RWPE1 (cell line): Measurements from ENCODE around the gene ACBD4.

Experiments
- CTCF ChIA-PET: fragments of 350-600 bp; sonication (Branson Sonifier 250); formaldehyde crosslinking; extraction: SDS; loops from one replicate; lab custom pipeline; 2021; lab: Yijun Ruan, JAX
- POLR2A ChIA-PET: fragments of 400-600 bp; formaldehyde crosslinking; extraction: SDS; loops from one replicate; lab custom pipeline; 2020; ENCODE audit warnings: antibody characterized with exemption; ENCODE audit not compliant: low non-redundant PET; lab: Yijun Ruan, JAX
- DNase-seq: peaks from one replicate; pipeline ENCODE4 v3.0.0; 2012; ENCODE audit warnings: low spot score
- H3K27ac ChIP-seq: fragments of 450-650 bp; 2 replicates; pipeline ENCODE4 v1.5.1; 2017
- TF ChIP-seq, protein P1 (sequence below): fragments of 450-650 bp; conservative IDR thresholded peaks from 2 replicates; pipeline ENCODE4 v1.5.1; 2017; ENCODE audit warnings: low read depth, mild to moderate bottlenecking

Gene ACBD4

DNA sequence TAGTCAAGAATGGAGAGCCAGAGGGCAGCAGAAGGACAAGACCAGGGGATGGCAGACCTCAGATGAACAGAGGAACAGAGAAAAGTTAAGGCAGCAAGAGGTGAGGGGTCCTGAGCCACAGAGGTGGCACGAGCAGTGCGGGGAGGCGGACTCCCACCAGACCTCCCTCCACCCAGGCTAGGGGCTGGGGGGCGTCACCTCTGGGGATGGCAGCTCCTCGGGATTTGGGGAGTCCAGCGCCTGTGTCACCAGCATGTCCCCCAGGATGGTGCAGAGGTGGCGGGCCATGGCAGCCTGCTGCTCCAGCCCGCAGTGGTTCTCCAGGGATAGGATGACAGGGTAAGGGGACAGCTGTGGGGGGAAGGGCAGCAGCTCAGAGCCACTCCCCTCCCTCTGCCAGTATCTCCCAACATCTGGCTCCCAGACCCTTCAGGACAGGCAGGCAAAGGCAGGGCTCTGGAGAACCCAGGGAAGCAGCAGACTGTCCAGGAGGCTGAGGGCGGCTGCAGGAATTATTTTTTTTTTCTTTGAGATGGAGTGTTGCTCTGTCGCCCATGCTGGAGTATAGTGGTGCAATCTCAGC lies 19.0 kb upstream of the ACBD4 start:
- ChIA-PET CTCF (interaction anchor here (1.7 kb wide), 1 partner anchor 17 kb away, joined by 7 read pairs; no protein-coding TSS in a partner anchor), POLR2A (no interaction called here)
- TF ChIP-seq, protein P1, sequence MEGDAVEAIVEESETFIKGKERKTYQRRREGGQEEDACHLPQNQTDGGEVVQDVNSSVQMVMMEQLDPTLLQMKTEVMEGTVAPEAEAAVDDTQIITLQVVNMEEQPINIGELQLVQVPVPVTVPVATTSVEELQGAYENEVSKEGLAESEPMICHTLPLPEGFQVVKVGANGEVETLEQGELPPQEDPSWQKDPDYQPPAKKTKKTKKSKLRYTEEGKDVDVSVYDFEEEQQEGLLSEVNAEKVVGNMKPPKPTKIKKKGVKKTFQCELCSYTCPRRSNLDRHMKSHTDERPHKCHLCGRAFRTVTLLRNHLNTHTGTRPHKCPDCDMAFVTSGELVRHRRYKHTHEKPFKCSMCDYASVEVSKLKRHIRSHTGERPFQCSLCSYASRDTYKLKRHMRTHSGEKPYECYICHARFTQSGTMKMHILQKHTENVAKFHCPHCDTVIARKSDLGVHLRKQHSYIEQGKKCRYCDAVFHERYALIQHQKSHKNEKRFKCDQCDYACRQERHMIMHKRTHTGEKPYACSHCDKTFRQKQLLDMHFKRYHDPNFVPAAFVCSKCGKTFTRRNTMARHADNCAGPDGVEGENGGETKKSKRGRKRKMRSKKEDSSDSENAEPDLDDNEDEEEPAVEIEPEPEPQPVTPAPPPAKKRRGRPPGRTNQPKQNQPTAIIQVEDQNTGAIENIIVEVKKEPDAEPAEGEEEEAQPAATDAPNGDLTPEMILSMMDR, result no peak
- H3K27ac ChIP-seq, result peak overlapping the region; percentile 100
- DNase-seq, result no peak

DNA sequence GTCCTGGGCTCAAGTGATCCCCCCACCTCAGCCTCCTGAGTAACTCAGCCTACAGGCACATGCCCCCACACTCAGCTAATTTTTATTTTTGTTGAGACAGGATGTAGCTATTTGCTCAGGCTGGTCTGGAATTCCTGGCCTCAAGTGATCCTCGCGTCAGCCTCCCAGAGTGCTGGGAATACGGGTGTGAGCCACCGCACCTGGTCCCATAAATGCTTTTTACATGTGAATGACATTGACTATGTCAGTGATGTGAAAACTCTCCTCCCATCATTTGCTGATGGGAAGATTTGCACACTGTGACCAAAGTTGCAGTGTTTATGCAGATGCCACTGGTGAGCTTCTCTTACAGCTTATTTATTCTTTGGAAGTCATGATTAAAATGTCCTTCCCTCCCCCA lies 18.2 kb upstream of the ACBD4 start:
- peak overlapping the region; percentile 100 for H3K27ac ChIP-seq
- ChIA-PET POLR2A (no interaction called here), CTCF (interaction anchor here (1.7 kb wide), 1 partner anchor 18 kb away, joined by 7 read pairs; no protein-coding TSS in a partner anchor)
- DNase-seq, result no peak
- TF ChIP-seq, protein P1, result no peak

DNA sequence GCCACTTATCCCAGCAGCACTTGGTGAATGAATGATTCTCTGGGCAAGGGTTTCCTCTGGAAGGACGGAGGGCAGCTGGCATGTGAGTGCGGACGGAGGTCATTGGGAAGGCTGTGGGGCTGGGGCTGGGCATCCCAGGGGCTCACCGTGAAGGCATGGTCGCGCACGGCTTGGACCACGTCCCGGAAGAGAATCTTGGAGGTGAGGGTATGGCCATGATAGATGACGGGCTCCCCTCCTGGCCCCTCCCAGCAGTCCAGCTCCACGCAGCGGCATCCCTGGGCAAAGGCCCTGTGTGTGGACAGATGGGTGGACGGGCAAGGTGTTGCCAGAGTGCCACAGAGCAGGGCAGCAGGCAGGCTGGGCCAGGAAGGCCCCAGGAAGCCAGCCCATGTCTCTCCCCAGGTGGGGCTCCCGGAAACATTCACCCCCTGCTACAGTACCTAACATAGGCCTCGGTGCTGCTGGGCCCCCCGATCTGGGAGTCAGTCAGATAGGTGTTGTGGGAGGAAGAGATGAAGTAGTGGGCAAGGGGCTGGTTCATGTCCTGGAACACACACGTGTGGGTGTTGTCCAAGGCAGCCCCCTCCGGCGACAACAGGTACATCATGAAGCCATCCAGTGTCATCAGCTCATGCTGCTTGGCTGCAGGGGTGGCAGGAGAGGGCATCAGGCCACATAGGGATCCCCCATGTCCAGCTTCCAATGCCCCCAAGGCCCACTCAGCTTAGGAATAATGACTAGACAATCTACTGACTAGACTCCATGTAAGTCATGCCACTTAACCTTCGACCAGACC lies 17.4 kb upstream of the ACBD4 start:
- POLR2A ChIA-PET, result no interaction called here
- CTCF ChIA-PET, result interaction anchor here (0.6 to 1.7 kb wide), 5 partner anchors 9 to 96 kb away, joined by 3 to 7 read pairs (median 4); no protein-coding TSS in a partner anchor
- DNase-seq, result no peak

DNA sequence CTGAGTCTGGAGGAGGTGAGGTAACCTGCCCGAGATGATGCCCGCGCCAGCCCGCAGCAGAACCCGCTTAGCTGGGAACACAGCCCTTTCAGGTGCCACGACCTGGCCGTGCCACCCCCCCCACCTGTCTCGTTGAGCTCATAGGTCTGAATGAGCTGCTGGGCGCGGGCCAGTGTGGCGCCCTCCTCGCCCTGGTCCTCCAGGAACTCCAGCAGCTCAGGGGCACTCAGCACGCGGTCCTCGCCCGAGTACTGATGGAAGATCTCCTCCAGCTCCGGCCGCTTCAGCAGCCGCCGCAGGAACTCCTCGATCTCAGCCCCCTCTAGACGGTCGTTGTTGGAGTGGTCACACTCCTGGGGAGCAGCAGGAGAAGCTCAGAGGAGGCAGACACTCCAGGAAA lies 16.8 kb upstream of the ACBD4 start:
- TF ChIP-seq, protein P1, result no peak
- peak overlapping the region; percentile 100 for H3K27ac ChIP-seq
- no peak for DNase-seq
- CTCF ChIA-PET, result interaction anchor here (0.6 to 1.6 kb wide), 5 partner anchors 9 to 96 kb away, joined by 3 to 5 read pairs (median 3); partner anchors contain the start of gene ACBD4
- POLR2A ChIA-PET, result no interaction called here

More for the DNA sequence above, 17.4 kb upstream of the ACBD4 start:
- TF ChIP-seq, protein P1, result no peak
- peak overlapping the region; percentile 100 for H3K27ac ChIP-seq

DNA sequence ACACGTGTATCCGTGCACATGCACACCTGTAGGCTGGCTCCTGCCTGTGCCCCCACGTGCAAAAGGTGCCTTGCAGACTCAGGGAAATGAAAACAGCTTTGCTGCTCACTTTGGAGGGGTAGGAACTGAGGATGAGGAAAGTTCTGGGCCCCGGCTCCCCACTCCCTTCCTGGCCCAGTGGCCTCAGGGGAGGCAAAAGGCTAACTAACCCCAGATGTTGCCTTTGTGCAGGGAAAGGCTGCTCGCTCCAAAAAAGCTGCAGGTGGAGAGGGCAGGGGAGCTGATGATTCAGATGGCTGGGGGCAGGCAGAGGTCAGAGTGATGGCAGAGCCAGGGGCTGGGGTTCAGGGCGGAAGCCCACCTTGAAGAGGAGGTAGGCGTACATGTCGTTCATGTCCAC lies 15.5 kb upstream of the ACBD4 start:
- CTCF ChIA-PET, result interaction anchor here (0.5 to 1.2 kb wide), 4 partner anchors 12 to 56 kb away, joined by 3 to 6 read pairs (median 3); partner anchors contain the start of genes ACBD4 and PLCD3
- peak overlapping the region; percentile 100 for H3K27ac ChIP-seq
- TF ChIP-seq, protein P1, result no peak
- POLR2A ChIA-PET, result no interaction called here
- DNase-seq, result no peak

DNA sequence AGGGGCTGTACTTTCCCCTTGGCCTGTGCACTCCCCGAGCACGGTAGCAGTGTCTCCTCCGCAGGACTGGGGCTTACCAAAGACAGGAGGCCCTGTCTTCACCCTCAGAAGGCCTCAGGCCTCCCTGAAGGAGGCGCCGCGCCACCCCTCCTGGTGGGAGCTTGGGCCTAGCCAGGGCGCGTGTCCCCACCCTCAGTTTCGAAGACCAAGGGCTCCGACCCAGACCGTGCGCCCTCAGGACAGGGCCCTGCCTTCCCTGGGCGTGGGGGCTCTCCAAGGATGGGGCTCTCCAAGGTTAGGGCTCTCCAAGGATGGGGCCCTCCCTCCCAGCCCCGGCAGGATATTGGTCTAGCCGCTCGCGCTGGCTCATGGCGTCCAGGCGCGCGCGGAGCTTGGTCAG lies 14.9 kb upstream of the ACBD4 start:
- ChIA-PET POLR2A (no interaction called here), CTCF (interaction anchor here (1.0 to 1.2 kb wide), 4 partner anchors 12 to 21 kb away, joined by 3 to 6 read pairs (median 3); partner anchors contain the start of genes ACBD4 and PLCD3)
- no peak for DNase-seq
- TF ChIP-seq, protein P1, result no peak
- H3K27ac ChIP-seq, result peak overlapping the region; percentile 100
